Measurements from ENCODE around the gene PCDHGA8. TPM values are rescaled to one million over a fixed set of nuclear protein-coding genes. Genes with fewer than 3 reads are reported as not detected.
"Not testable (repeated sequence)": the region's sequence is repeated elsewhere in the genome, so short reads cannot be mapped to it uniquely, and the experiment has no call there.

PCDHGA8 gene
- total RNA-seq = 9.1 TPM
- long read RNA-seq, full-length matches to known transcripts = 1 of 1 reads
- long read RNA-seq, partial matches to known transcripts = 0 of 1 reads
- long read RNA-seq, other reads (novel, unspliced or antisense) = 0 of 1 reads

GRCh38 chr5:141392429-141393198, at the start of gene PCDHGA8:
TSS of gene PCDHGA8 (plus strand) at chr5:141392633. CDS start at chr5:141392814, 181 bp downstream.
- no peak for DNase-seq
- intact Hi-C loops (cut with micrococcal nuclease) = no loop called here
- ATAC-seq = no peak

GRCh38 chr5:141342773-141343172, 49.7 kb upstream of the PCDHGA8 start:
- ATAC-seq = peak; percentile 73
- intact Hi-C loops (cut with micrococcal nuclease) = no loop called here

GRCh38 chr5:141343242-141343952, 49.0 kb upstream of the PCDHGA8 start, which contains the start of gene PCDHGA3:
TSS of gene PCDHGA3 (plus strand) at chr5:141343829. CDS start at chr5:141344034, 205 bp downstream.
- DNase-seq = no peak
- intact Hi-C loops (cut with micrococcal nuclease) = no loop called here
- ATAC-seq = peak; percentile 73

More at GRCh38 chr5:141342773-141343172, 49.7 kb upstream of the PCDHGA8 start:
- no peak for DNase-seq

GRCh38 chr5:141343953-141344463, 48.4 kb upstream of the PCDHGA8 start:
- DNase-seq = no peak
- peak; percentile 34 for ATAC-seq
- intact Hi-C loops (cut with micrococcal nuclease) = no loop called here

- ATAC-seq (no peak), DNase-seq (no peak)
- intact Hi-C loops (cut with micrococcal nuclease) = no loop called here
Observed at GRCh38 chr5:141345327-141345726, 47.1 kb upstream of the PCDHGA8 start.

- intact Hi-C loops (cut with micrococcal nuclease); ATAC-seq; DNase-seq: not testable (repeated sequence)
Observed at GRCh38 chr5:141346017-141346416, 46.4 kb upstream of the PCDHGA8 start.

GRCh38 chr5:141349917-141350619, 42.4 kb upstream of the PCDHGA8 start, which contains the start of gene PCDHGB1:
TSS of gene PCDHGB1 (plus strand) at chr5:141350099. CDS start at chr5:141350261, 162 bp downstream.
- ATAC-seq (peak; percentile 88), DNase-seq (peak; percentile 72)

GRCh38 chr5:141351591-141351990, 40.8 kb upstream of the PCDHGA8 start:
- ATAC-seq (no peak), DNase-seq (no peak)
- intact Hi-C loops (cut with micrococcal nuclease) = no loop called here

More at GRCh38 chr5:141349917-141350619, 42.4 kb upstream of the PCDHGA8 start, which contains the start of gene PCDHGB1:
- intact Hi-C loops (cut with micrococcal nuclease) = no loop called here

GRCh38 chr5:141354900-141355469, 37.4 kb upstream of the PCDHGA8 start, which contains the start of gene PCDHGA4:
TSS of gene PCDHGA4 (plus strand) at chr5:141355021. CDS start at chr5:141355108, 87 bp downstream.
- DNase-seq (no peak), ATAC-seq (no peak)
- intact Hi-C loops (cut with micrococcal nuclease) = no loop called here

GRCh38 chr5:141355641-141356040, 36.8 kb upstream of the PCDHGA8 start:
- intact Hi-C loops (cut with micrococcal nuclease) = no loop called here
- ATAC-seq = no peak
- DNase-seq = no peak

- no peak for DNase-seq
- ATAC-seq = no peak
- intact Hi-C loops (cut with micrococcal nuclease) = no loop called here
Observed at GRCh38 chr5:141356133-141356532, 36.3 kb upstream of the PCDHGA8 start.

GRCh38 chr5:141356950-141357349, 35.5 kb upstream of the PCDHGA8 start:
- intact Hi-C loops (cut with micrococcal nuclease) = no loop called here
- ATAC-seq = peak; percentile 24
- DNase-seq = no peak

- DNase-seq = no peak
- ATAC-seq = peak; percentile 45
- intact Hi-C loops (cut with micrococcal nuclease) = no loop called here
Observed at GRCh38 chr5:141359790-141360426, 32.5 kb upstream of the PCDHGA8 start, which contains the start of gene PCDHGB2. TSS of gene PCDHGB2 (plus strand) at chr5:141359994. CDS start at chr5:141360136, 142 bp downstream.

GRCh38 chr5:141360685-141361084, 31.7 kb upstream of the PCDHGA8 start:
- intact Hi-C loops (cut with micrococcal nuclease) = no loop called here
- no peak for DNase-seq
- no peak for ATAC-seq

- intact Hi-C loops (cut with micrococcal nuclease) = no loop called here
- no peak for DNase-seq
- ATAC-seq = no peak
Observed at GRCh38 chr5:141362719-141363118, 29.7 kb upstream of the PCDHGA8 start.

- DNase-seq (peak; percentile 35), ATAC-seq (peak; percentile 78)
- intact Hi-C loops (cut with micrococcal nuclease) = no loop called here
Observed at GRCh38 chr5:141363952-141364660, 28.3 kb upstream of the PCDHGA8 start, which contains the start of gene PCDHGA5. TSS of gene PCDHGA5 (plus strand) at chr5:141364162. CDS start at chr5:141364331, 169 bp downstream.
